HepG2 (cell line): ENCODE results near the gene BBS1. TPM values are rescaled to one million over a fixed set of nuclear protein-coding genes. Genes with fewer than 3 reads are reported as not detected.

ENCODE experiments used
- AGO1 ChIP-seq: fragments of 200-400 bp; formaldehyde crosslinking; IDR thresholded peaks from 2 replicates; pipeline ENCODE4 v1.6.1; 2017; ENCODE audit warnings: mild to moderate bottlenecking, low read depth, low read length, moderate library complexity; ENCODE audit not compliant: poor library complexity, severe bottlenecking
- CENPX ChIP-seq: sonication (generic); formaldehyde crosslinking; IDR thresholded peaks from 2 replicates; pipeline ENCODE4 v1.9.0; 2021; ENCODE audit warnings: mild to moderate bottlenecking, missing genetic modification reagents, moderate library complexity
- GLMP ChIP-seq: sonication (generic); formaldehyde crosslinking; IDR thresholded peaks from 2 replicates; pipeline ENCODE4 v1.9.0; 2021; ENCODE audit warnings: missing genetic modification reagents, mild to moderate bottlenecking, borderline replicate concordance
- RXRA ChIP-seq: sonication (generic); formaldehyde crosslinking; IDR thresholded peaks from 2 replicates; pipeline ENCODE4 v1.5.1; 2020; ENCODE audit warnings: missing genetic modification reagents
- SATB2 ChIP-seq: sonication (generic); formaldehyde crosslinking; IDR thresholded peaks from 2 replicates; pipeline ENCODE4 v1.5.0; 2020; ENCODE audit warnings: missing genetic modification reagents
- ZC3H13 ChIP-seq: sonication (generic); formaldehyde crosslinking; IDR thresholded peaks from 2 replicates; pipeline ENCODE4 v1.8.1; 2023; ENCODE audit warnings: mild to moderate bottlenecking, missing genetic modification reagents, moderate library complexity
- ZHX1 ChIP-seq: sonication (generic); formaldehyde crosslinking; IDR thresholded peaks from 2 replicates; pipeline ENCODE4 v1.8.1; 2022; ENCODE audit warnings: low read depth, mild to moderate bottlenecking, missing genetic modification reagents
- ZNF510 ChIP-seq: sonication (generic); formaldehyde crosslinking; IDR thresholded peaks from 2 replicates; pipeline ENCODE4 v1.4.0; 2020; ENCODE audit warnings: low read depth, mild to moderate bottlenecking, missing genetic modification reagents
- ZNF646 ChIP-seq: sonication (generic); formaldehyde crosslinking; IDR thresholded peaks from 2 replicates; pipeline ENCODE4 v1.9.0; 2021; ENCODE audit warnings: mild to moderate bottlenecking, missing genetic modification reagents
- ZNF691 ChIP-seq: sonication (generic); formaldehyde crosslinking; IDR thresholded peaks from 2 replicates; pipeline ENCODE4 v1.4.0; 2020; ENCODE audit warnings: missing genetic modification reagents, low read depth, mild to moderate bottlenecking, borderline replicate concordance
- polyA plus RNA-seq, 8 experiments: library from polyadenylated mRNA; depleted of rRNA in 3 of 8; stranded (reverse) in 7 of 8; unstranded in 1 of 8; fragments of >200 nt; fragmentation: Illumina TruSeq in 4 of 8; extraction: Trizol in 4 of 8; gene quantifications; 2 replicates each; pipeline versions ENCODE4 v1.2.1 to v1.2.3, GENCODE V29; 2011 to 2016; ENCODE audit warnings: low read depth in 4 of 8, missing spikeins in 1 of 8, mixed read lengths in 1 of 8; ENCODE audit not compliant: insufficient read depth in 1 of 8
- total RNA-seq, 5 experiments: library from RNA; depleted of rRNA; stranded (reverse); fragments of >200 nt; fragmentation: Illumina TruSeq; extraction: Trizol; gene quantifications; 2 replicates each; pipeline ENCODE4 v1.2.3, GENCODE V29; 2016; ENCODE audit warnings: low read depth in 1 of 5

The BBS1 gene
- total and polyA plus RNA-seq, 2 of the 13 experiments (the other 11 are each of a cell fraction or from before 2014, with no cell fraction given) = 11.7 to 14.1 TPM

GRCh38 chr11:66467756-66468155 lies 42.7 kb upstream of the BBS1 start (continued):
- TF ChIP-seq GLMP = no peak
- no peak for TF ChIP-seq ZC3H13 (CRISPR knock-in tag)
- no peak for TF ChIP-seq ZNF691 (CRISPR knock-in tag)
- TF ChIP-seq ZNF510 (CRISPR knock-in tag) = no peak
- no peak for TF ChIP-seq AGO1
- no peak for TF ChIP-seq ZNF646 (CRISPR knock-in tag)
- TF ChIP-seq RXRA (CRISPR knock-in tag) = peak; percentile 40; the same call in 1 of the 2 replicates
- TF ChIP-seq ZHX1 (CRISPR knock-in tag) = no peak
- no peak for TF ChIP-seq SATB2 (CRISPR knock-in tag)
- TF ChIP-seq CENPX (CRISPR knock-in tag) = no peak
